ENCODE results near the gene INS.
A peak's percentile ranks its signal among the peaks of the same experiment; 100 is the strongest.

The INS gene

DNA sequence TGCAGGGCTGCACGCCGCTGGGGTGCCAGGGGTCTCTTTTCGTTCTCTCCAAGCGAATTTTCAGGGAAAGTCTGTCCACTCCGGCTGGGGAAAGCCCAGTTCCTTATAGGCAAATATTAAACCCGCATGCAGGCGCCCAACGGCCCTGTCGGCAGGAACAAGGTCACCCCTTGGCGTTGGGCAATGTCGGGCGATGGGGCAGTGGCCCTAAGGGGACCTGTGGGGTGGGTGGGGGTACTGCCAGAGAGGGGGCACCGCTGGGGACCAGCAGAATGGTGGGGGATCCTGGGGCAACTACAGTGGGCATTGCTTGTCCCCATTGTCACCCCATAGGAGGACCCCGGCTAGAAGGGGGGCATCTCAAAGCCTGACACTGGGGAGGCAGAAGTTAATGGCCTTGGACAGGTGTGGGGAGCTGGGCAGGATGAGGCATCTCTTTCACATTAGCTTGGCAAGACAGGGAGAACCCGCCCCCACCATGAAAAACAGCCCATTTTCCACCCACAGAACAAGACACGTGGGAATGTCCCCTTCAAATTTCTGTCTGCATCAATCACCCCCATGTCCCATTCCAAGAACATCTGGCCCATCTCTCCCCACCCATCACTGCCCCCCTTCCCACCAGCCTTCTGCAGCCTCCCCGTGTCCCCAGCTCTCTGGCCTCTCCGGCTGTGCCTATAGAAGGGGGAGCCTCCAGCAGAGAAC, 16.3 kb downstream of the INS start:
- H3K27me3 ChIP-seq (ENCODE audit: control insufficient read depth in 2 of 2, insufficient read depth in 2 of 2, low read length in 2 of 2): peaks cover 41 to 72% of the 10 kb centered on the region in 2 donors
- H3K36me3 ChIP-seq (ENCODE audit: control insufficient read depth in 2 of 2, insufficient read depth in 2 of 2, low read length in 2 of 2): no peaks in the 10 kb centered on the region
- H3K9me3 ChIP-seq (ENCODE audit: control insufficient read depth in 2 of 2, low read length in 2 of 2): no peaks in the 10 kb centered on the region
- no peak overlapping the region for H3K9ac ChIP-seq (ENCODE audit: low read depth in 1 of 2, low read length in 2 of 2)
- H3K4me1 ChIP-seq (ENCODE audit: control insufficient read depth in 2 of 2, insufficient read depth in 2 of 2, low read length in 2 of 2): peaks cover 0 to 3% of the 10 kb centered on the region in 2 donors
- H3K4me3 ChIP-seq (ENCODE audit: low read length in 2 of 2): no peak overlapping the region
- no peak overlapping the region for H3K27ac ChIP-seq (ENCODE audit: low read depth in 2 of 2, low read length in 2 of 2)

DNA sequence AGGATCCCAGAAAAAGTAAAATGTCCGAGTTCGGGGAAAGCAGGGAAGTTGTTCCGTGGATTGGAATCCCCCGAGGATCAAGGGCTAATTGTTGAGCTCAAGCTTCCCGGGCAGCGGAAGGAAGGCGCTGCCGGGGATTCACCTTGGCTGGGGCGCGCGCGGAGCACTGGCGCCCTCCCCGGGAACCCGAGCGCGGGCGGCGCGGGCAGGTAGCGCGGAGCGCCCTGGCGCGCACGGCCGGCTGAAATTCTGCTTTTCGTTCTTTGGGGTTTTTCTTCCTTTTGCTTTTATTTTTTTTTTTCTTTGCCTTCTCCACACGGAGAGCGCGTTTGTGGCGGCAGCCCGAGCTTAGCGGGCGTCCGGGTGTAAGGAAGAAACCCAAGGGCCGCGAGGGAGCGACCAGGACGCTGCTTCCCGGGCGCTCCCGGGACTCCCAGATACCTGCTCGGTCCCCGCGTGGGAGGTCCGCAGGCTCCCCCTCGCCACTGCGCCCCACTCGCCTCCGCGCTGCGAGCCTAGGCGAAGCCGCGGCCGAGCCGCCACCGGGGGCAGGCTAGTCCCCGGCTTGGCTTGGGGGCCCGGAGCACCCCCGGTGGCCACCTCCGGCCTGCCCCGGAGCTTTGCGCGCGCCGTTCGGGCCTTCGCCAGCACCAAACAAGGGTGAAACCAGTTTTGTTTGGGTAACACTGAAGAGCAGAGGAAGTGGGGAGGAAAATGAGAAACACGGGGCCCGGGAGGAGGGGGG, 17.0 kb downstream of the INS start:
- Histone ChIP-seq H3K4me3 (ENCODE audit: low read length in 2 of 2) (no peak overlapping the region), H3K27ac (ENCODE audit: low read depth in 2 of 2, low read length in 2 of 2) (no peak overlapping the region), H3K9me3 (ENCODE audit: control insufficient read depth in 2 of 2, low read length in 2 of 2) (no peaks in the 10 kb centered on the region), H3K36me3 (ENCODE audit: control insufficient read depth in 2 of 2, insufficient read depth in 2 of 2, low read length in 2 of 2) (no peaks in the 10 kb centered on the region), H3K4me1 (ENCODE audit: control insufficient read depth in 2 of 2, insufficient read depth in 2 of 2, low read length in 2 of 2) (peaks cover 0 to 3% of the 10 kb centered on the region in 2 donors), H3K27me3 (ENCODE audit: control insufficient read depth in 2 of 2, insufficient read depth in 2 of 2, low read length in 2 of 2) (peaks cover 41 to 66% of the 10 kb centered on the region in 2 donors), H3K9ac (ENCODE audit: low read depth in 1 of 2, low read length in 2 of 2) (no peak overlapping the region)

DNA sequence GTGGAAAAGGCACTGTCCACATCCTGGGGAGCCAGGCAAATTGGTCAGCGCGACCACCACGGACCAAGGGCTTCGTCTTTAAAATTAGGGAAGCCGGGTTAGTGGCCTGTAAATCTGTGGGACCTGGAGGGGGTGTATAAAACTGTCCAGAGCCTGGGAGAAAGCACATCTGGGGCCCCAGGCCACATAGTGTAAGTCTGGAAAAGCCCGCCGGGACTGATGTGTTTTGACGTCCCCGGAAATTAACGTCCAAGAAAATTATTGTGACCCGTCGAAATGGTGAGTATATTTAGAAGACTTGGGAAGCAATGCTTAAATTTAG, 17.6 kb downstream of the INS start:
- Histone ChIP-seq H3K4me3 (ENCODE audit: low read length in 2 of 2) (no peak overlapping the region), H3K4me1 (ENCODE audit: control insufficient read depth in 2 of 2, insufficient read depth in 2 of 2, low read length in 2 of 2) (peaks cover 0 to 3% of the 10 kb centered on the region in 2 donors), H3K27me3 (ENCODE audit: control insufficient read depth in 2 of 2, insufficient read depth in 2 of 2, low read length in 2 of 2) (peaks cover 41 to 66% of the 10 kb centered on the region in 2 donors), H3K9me3 (ENCODE audit: control insufficient read depth in 2 of 2, low read length in 2 of 2) (no peaks in the 10 kb centered on the region), H3K27ac (ENCODE audit: low read depth in 2 of 2, low read length in 2 of 2) (no peak overlapping the region), H3K36me3 (ENCODE audit: control insufficient read depth in 2 of 2, insufficient read depth in 2 of 2, low read length in 2 of 2) (no peaks in the 10 kb centered on the region), H3K9ac (ENCODE audit: low read depth in 1 of 2, low read length in 2 of 2) (no peak overlapping the region)

DNA sequence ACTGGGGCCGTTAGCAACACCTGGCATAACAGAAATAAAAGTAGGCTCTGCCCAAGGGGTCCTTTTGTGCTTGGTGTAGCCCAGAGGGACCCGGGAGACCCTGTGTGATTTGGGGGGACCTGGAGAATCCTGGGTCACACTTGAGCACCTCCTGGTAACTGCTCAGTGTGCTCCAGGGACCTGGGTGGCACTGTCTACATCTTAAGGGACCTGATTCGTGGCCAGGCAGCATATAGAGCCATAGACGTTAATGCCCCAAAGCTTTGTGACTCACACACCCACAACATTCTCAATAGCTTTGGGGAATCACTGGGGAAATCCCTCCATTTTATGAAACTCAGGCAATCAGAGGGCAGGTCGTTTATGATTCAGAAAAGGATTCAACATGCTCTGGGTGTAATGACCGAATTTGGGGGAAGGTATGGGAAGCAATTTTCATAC, 18.2 kb downstream of the INS start:
- Histone ChIP-seq H3K36me3 (ENCODE audit: control insufficient read depth in 2 of 2, insufficient read depth in 2 of 2, low read length in 2 of 2) (no peaks in the 10 kb centered on the region), H3K4me3 (ENCODE audit: low read length in 2 of 2) (no peak overlapping the region), H3K4me1 (ENCODE audit: control insufficient read depth in 2 of 2, insufficient read depth in 2 of 2, low read length in 2 of 2) (peaks cover 0 to 3% of the 10 kb centered on the region in 2 donors), H3K9ac (ENCODE audit: low read depth in 1 of 2, low read length in 2 of 2) (no peak overlapping the region), H3K27ac (ENCODE audit: low read depth in 2 of 2, low read length in 2 of 2) (no peak overlapping the region), H3K27me3 (ENCODE audit: control insufficient read depth in 2 of 2, insufficient read depth in 2 of 2, low read length in 2 of 2) (peaks cover 41 to 66% of the 10 kb centered on the region in 2 donors), H3K9me3 (ENCODE audit: control insufficient read depth in 2 of 2, low read length in 2 of 2) (no peaks in the 10 kb centered on the region)

DNA sequence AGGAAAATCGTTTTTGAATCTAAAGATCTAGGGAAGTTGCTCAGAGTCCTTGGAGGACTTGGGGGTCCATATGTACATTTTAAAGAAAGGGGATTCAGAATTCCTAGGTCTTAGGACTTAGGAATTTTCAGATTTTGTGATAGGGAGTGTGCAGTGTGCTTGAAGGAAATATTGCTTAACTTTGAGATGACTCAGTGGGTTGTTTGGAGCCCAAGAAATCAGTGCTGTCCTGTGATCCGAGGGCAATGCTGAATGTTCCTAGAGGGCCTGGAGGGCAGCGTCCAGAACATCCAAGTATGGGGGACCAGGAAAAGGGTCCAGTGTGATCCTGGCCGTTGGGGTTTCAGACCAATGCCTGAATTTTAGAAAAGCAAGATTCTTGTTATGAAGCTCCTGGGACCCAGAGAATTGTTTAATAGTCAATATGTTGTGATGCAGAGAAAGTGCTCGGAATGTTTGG, 18.7 kb downstream of the INS start:
- peaks cover 41 to 65% of the 10 kb centered on the region in 2 donors for H3K27me3 ChIP-seq (ENCODE audit: control insufficient read depth in 2 of 2, insufficient read depth in 2 of 2, low read length in 2 of 2)
- no peaks in the 10 kb centered on the region for H3K9me3 ChIP-seq (ENCODE audit: control insufficient read depth in 2 of 2, low read length in 2 of 2)
- H3K4me1 ChIP-seq (ENCODE audit: control insufficient read depth in 2 of 2, insufficient read depth in 2 of 2, low read length in 2 of 2): peaks cover 0 to 3% of the 10 kb centered on the region in 2 donors
- no peak overlapping the region for H3K9ac ChIP-seq (ENCODE audit: low read depth in 1 of 2, low read length in 2 of 2)
- H3K36me3 ChIP-seq (ENCODE audit: control insufficient read depth in 2 of 2, insufficient read depth in 2 of 2, low read length in 2 of 2): no peaks in the 10 kb centered on the region
- no peak overlapping the region for H3K4me3 ChIP-seq (ENCODE audit: low read length in 2 of 2)
- no peak overlapping the region for H3K27ac ChIP-seq (ENCODE audit: low read depth in 2 of 2, low read length in 2 of 2)

DNA sequence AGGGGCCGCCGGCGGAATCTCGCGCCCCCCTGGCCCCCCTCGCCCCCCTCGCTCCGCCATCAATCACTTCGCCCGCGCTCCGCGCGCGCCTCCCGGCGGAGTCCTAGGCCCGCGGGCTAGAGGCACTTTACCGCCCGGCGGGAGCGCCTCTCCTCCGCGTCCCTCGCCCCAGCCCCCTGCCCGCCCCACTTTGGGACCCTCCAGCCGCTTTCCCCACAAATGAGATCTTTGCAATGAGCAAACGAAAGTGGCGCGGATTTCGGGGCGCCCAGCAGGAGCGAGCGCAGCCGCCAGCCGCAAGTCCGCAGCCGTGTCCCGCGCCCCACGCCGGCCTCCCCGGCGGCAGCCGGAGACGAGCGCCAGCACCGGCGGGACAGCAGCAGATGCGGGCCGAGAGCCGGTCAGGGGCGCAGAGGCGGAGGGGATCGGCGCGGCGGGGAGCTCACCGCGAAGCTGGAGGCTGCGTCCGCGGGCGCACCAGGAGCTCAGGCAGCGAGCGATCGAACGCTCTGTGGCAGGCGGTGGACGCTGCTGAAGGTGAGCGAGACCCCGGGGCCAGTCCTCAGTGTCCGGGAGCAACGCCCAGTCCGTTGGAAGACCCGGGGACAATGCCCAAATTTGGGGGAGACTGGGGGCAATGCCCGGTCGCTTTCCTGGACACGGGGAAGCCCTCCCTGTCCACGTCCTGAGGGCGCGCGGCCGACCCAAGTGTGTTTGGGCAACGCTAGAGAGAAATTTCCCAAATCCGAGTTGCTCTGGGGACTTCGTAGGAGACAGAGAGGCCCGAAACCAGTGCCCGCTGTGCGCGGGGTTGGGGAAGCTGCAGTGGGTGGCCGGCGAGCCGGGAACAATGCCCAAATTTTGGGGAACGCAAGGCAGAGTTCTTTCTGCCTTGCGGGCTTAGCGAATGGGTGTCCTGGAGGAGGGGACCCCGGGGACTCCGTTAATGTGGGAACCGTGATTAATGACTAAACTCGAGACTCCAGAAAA, 20.3 kb downstream of the INS start:
- no peaks in the 10 kb centered on the region for H3K36me3 ChIP-seq (ENCODE audit: control insufficient read depth in 2 of 2, insufficient read depth in 2 of 2, low read length in 2 of 2)
- H3K9ac ChIP-seq (ENCODE audit: low read depth in 1 of 2, low read length in 2 of 2): no peak overlapping the region
- no peaks in the 10 kb centered on the region for H3K9me3 ChIP-seq (ENCODE audit: control insufficient read depth in 2 of 2, low read length in 2 of 2)
- peaks cover 0 to 3% of the 10 kb centered on the region in 2 donors for H3K4me1 ChIP-seq (ENCODE audit: control insufficient read depth in 2 of 2, insufficient read depth in 2 of 2, low read length in 2 of 2)
- no peak overlapping the region for H3K4me3 ChIP-seq (ENCODE audit: low read length in 2 of 2)
- H3K27me3 ChIP-seq (ENCODE audit: control insufficient read depth in 2 of 2, insufficient read depth in 2 of 2, low read length in 2 of 2): peaks cover 32 to 59% of the 10 kb centered on the region in 2 donors
- H3K27ac ChIP-seq (ENCODE audit: low read depth in 2 of 2, low read length in 2 of 2): no peak overlapping the region

DNA sequence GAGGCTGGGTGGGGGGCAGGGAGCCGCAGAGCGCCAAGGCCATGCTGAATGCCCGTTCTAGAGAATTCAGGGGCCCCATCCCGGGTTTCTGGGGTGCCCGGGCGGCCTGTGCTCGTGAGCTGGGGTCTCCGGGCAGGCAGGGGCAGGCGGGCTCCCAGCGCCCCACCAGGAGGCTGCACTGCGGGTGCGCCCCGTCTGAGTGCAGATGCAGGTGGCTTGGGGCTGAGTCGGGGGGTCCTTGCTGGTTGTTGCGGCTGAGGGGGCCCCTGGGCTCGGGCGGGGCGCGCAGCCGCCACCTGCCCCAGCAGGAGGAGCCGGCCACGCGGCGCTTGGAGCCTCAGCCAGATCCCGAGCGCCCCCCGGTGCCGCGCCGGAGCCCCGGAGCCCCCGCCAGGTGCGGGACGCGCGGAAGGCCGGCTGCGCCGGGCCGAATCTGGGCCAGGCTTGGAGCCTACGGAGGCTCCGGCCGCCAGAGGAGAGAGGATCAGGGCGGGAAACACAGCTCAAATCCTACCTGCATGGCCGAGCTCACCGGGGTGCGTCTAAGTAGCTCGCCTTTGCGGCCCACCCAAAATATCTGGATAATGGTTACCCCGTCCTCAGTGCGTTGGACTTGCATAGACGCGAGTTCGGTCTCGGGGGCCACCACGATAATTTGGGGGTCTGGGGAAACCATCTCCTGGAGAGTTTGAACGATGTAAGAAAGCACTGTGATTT, 21.2 kb downstream of the INS start:
- Histone ChIP-seq H3K27me3 (ENCODE audit: control insufficient read depth in 2 of 2, insufficient read depth in 2 of 2, low read length in 2 of 2) (peaks cover 22 to 55% of the 10 kb centered on the region in 2 donors), H3K27ac (ENCODE audit: low read depth in 2 of 2, low read length in 2 of 2) (no peak overlapping the region), H3K9me3 (ENCODE audit: control insufficient read depth in 2 of 2, low read length in 2 of 2) (no peaks in the 10 kb centered on the region), H3K9ac (ENCODE audit: low read depth in 1 of 2, low read length in 2 of 2) (no peak overlapping the region), H3K36me3 (ENCODE audit: control insufficient read depth in 2 of 2, insufficient read depth in 2 of 2, low read length in 2 of 2) (no peaks in the 10 kb centered on the region), H3K4me3 (ENCODE audit: low read length in 2 of 2) (no peak overlapping the region), H3K4me1 (ENCODE audit: control insufficient read depth in 2 of 2, insufficient read depth in 2 of 2, low read length in 2 of 2) (peaks cover 0 to 3% of the 10 kb centered on the region in 2 donors)

DNA sequence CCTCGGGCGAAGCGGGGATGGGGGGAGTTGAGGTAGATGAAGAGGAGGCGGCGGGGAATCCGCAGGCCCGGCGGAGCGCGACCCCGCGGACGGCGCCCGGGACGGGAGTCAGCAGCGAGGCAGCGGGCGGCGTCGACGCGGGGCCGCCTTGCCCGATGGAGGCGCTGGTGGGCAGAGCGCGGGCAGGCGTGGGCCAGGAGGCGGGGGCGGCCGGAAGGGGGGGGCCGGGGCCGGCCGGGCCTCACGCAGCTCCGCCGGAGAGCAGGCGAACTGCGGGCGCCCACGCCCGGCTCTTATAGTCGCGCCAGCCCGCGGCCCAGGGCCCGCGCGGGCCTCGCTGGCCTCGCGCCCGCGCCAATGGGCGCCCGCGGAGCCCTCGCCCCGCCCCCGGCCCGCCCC, 21.9 kb downstream of the INS start, which contains the start of gene IGF2:
Gene IGF2, minus strand, starts transcription at position 267 of the 399 bp plus-strand sequence. CDS start 3,866 bp downstream, outside the sequence.
- Histone ChIP-seq H3K9me3 (ENCODE audit: control insufficient read depth in 2 of 2, low read length in 2 of 2) (no peaks in the 10 kb centered on the region), H3K9ac (ENCODE audit: low read depth in 1 of 2, low read length in 2 of 2) (no peak within 1 kb of the TSS), H3K4me3 (ENCODE audit: low read length in 2 of 2) (peak within 1 kb of the TSS in 1 of 2 donors; percentile 43), H3K4me1 (ENCODE audit: control insufficient read depth in 2 of 2, insufficient read depth in 2 of 2, low read length in 2 of 2) (peaks cover 0 to 3% of the 10 kb centered on the region in 2 donors), H3K36me3 (ENCODE audit: control insufficient read depth in 2 of 2, insufficient read depth in 2 of 2, low read length in 2 of 2) (no peaks in the 10 kb centered on the region), H3K27me3 (ENCODE audit: control insufficient read depth in 2 of 2, insufficient read depth in 2 of 2, low read length in 2 of 2) (peaks cover 22 to 55% of the 10 kb centered on the region in 2 donors), H3K27ac (ENCODE audit: low read depth in 2 of 2, low read length in 2 of 2) (no peak within 1 kb of the TSS)

DNA sequence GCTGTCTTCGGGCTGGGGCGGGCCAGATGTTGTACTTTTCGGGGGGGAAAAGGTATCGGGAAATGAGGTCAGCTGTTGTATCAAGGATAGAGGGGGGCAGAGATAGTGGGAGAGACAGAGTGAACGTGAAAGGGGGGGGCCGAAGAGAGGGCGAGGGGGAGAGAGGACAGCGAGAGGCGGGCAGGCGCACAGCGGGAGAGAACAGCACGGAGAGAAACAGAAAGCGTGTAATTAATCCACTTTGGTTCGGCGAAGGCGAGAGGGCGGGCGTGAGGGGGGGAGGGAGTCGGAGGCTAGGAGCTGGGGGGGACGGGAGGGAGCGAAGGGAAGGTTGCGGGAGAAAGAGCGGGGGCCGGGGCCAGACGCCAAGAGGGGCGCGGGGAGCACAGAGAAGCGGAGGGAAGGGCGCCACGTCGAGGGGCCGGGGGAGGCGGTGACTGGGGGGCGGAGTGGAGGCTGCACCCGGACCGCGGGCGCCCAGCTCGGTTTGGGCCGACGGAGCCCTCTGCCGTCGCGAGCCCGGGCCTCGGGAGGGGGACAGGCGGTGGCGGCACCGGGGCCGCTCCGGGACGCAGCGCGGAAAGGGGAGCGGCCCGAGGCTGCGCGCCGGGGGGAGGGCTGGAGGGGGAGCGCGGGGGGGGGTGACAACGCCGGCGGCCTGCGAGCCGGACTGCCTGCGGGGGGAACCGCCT, 22.4 kb downstream of the INS start:
- Histone ChIP-seq H3K9ac (ENCODE audit: low read depth in 1 of 2, low read length in 2 of 2) (no peak overlapping the region), H3K4me1 (ENCODE audit: control insufficient read depth in 2 of 2, insufficient read depth in 2 of 2, low read length in 2 of 2) (peaks cover 0 to 3% of the 10 kb centered on the region in 2 donors), H3K36me3 (ENCODE audit: control insufficient read depth in 2 of 2, insufficient read depth in 2 of 2, low read length in 2 of 2) (no peaks in the 10 kb centered on the region), H3K9me3 (ENCODE audit: control insufficient read depth in 2 of 2, low read length in 2 of 2) (no peaks in the 10 kb centered on the region), H3K27me3 (ENCODE audit: control insufficient read depth in 2 of 2, insufficient read depth in 2 of 2, low read length in 2 of 2) (peaks cover 23 to 55% of the 10 kb centered on the region in 2 donors), H3K4me3 (ENCODE audit: low read length in 2 of 2) (peak overlapping the region in 1 of 2 donors; percentile 43), H3K27ac (ENCODE audit: low read depth in 2 of 2, low read length in 2 of 2) (no peak overlapping the region)

Data from mucosa of rectum (tissue), 2 donors.